ENCODE results near the gene IGHMBP2. TPM values are rescaled to one million over a fixed set of nuclear protein-coding genes. Genes with fewer than 3 reads are reported as not detected.

IGHMBP2 gene
- total and polyA plus RNA-seq, 5 donors from 2014 or later = 5.4 to 47.5 (median 7.3) TPM

DNA sequence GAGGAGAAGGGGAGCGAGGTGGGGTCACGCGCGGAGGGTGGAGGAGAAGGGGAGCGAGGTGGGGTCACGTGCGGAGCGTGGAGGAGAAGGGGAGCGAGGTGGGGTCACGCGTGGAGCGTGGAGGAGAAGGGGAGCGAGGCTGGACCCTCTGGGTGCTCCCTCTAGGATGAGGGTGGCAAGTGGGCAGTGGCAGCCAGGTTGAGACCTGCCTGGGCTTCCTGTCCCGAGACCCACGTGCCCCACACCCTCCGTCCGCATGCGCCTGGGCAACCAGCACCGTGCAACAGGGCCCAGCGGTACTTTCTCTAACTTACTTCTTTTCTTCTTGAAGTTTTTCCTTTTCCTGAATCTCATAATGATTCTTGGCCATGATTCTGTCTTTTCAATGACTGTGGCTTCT is 11.1 kb upstream of the IGHMBP2 start:
- H3K9me3 ChIP-seq (ENCODE audit: control insufficient read depth in 2 of 2, low read length in 2 of 2) = no peaks in the 10 kb centered on the region
- no peak overlapping the region for H3K4me3 ChIP-seq (ENCODE audit: low read depth, low read length)
- DNase-seq (no peak), ATAC-seq (ENCODE audit: low read depth in 2 of 2) (no peak)
- H3K36me3 ChIP-seq (ENCODE audit: control insufficient read depth, insufficient read depth, low read length) = peaks cover 65% of the 10 kb centered on the region
- Mint-ChIP-seq H3K27ac (no peak overlapping the region), H3K9me3 (no peaks in the 10 kb centered on the region), H3K27me3 (no peaks in the 10 kb centered on the region), H3K4me1 (no peaks in the 10 kb centered on the region), H3K36me3 (peaks cover 23% of the 10 kb centered on the region), H3K4me3 (no peak overlapping the region)
- no peaks in the 10 kb centered on the region for H3K27me3 ChIP-seq (ENCODE audit: control insufficient read depth, insufficient read depth, low read length)
- no peaks in the 10 kb centered on the region for H3K4me1 ChIP-seq (ENCODE audit: control insufficient read depth, insufficient read depth, low read length, poor library complexity, severe bottlenecking)
- no peak overlapping the region for H3K27ac ChIP-seq (ENCODE audit: insufficient read depth, low read length, poor library complexity, severe bottlenecking)

DNA sequence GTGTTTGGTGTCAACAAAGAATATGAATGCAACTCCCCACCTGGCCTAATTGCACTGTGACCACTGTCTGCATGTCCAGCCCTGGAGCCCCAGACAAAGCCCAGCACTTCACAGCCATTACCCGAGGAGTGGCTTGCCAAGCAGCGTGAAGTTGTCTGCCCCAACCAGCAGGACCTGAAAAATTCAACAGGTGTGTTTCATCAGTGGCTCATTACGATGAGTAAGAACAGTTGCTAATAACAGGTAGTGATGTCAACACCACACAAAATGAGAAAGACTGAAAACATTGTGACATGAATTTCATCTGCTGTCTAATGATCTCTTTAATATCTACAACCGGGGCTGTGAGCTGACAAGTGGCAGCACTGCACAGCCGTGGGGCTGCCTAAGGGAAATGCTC is 10.4 kb upstream of the IGHMBP2 start:
- H3K36me3 ChIP-seq (ENCODE audit: control insufficient read depth, insufficient read depth, low read length) = peaks cover 71% of the 10 kb centered on the region

GRCh38 chr11:68896171-68896959 is 7.3 kb upstream of the IGHMBP2 start:
- Histone ChIP-seq H3K9me3 (ENCODE audit: control insufficient read depth in 2 of 2, low read length in 2 of 2) (no peaks in the 10 kb centered on the region), H3K36me3 (ENCODE audit: control insufficient read depth, insufficient read depth, low read length) (peaks cover 77% of the 10 kb centered on the region), H3K4me3 (ENCODE audit: low read depth, low read length) (no peak overlapping the region), H3K27ac (ENCODE audit: insufficient read depth, low read length, poor library complexity, severe bottlenecking) (no peak overlapping the region), H3K4me1 (ENCODE audit: control insufficient read depth, insufficient read depth, low read length, poor library complexity, severe bottlenecking) (no peaks in the 10 kb centered on the region), H3K27me3 (ENCODE audit: control insufficient read depth, insufficient read depth, low read length) (no peaks in the 10 kb centered on the region)
- Mint-ChIP-seq H3K4me3 (no peak overlapping the region), H3K27me3 (no peaks in the 10 kb centered on the region), H3K4me1 (peaks cover 0 to 9% (median 4%) of the 10 kb centered on the region in 4 donors), H3K36me3 (peaks cover 38% of the 10 kb centered on the region), H3K9me3 (no peaks in the 10 kb centered on the region), H3K27ac (no peak overlapping the region)
- DNase-seq (no peak), ATAC-seq (ENCODE audit: low read depth in 2 of 2) (no peak)

More for the DNA sequence above, 10.4 kb upstream of the IGHMBP2 start:
- Mint-ChIP-seq H3K9me3 (no peaks in the 10 kb centered on the region), H3K27ac (no peak overlapping the region), H3K4me3 (no peak overlapping the region), H3K4me1 (no peaks in the 10 kb centered on the region), H3K36me3 (peaks cover 27% of the 10 kb centered on the region), H3K27me3 (no peaks in the 10 kb centered on the region)
- Histone ChIP-seq H3K27ac (ENCODE audit: insufficient read depth, low read length, poor library complexity, severe bottlenecking) (no peak overlapping the region), H3K27me3 (ENCODE audit: control insufficient read depth, insufficient read depth, low read length) (no peaks in the 10 kb centered on the region), H3K9me3 (ENCODE audit: control insufficient read depth in 2 of 2, low read length in 2 of 2) (no peaks in the 10 kb centered on the region), H3K4me3 (ENCODE audit: low read depth, low read length) (no peak overlapping the region), H3K4me1 (ENCODE audit: control insufficient read depth, insufficient read depth, low read length, poor library complexity, severe bottlenecking) (no peaks in the 10 kb centered on the region)
- DNase-seq (no peak), ATAC-seq (ENCODE audit: low read depth in 2 of 2) (no peak)

GRCh38 chr11:68897441-68897840 is 6.2 kb upstream of the IGHMBP2 start:
- Histone ChIP-seq H3K27me3 (ENCODE audit: control insufficient read depth, insufficient read depth, low read length) (no peaks in the 10 kb centered on the region), H3K4me3 (ENCODE audit: low read depth, low read length) (no peak overlapping the region), H3K36me3 (ENCODE audit: control insufficient read depth, insufficient read depth, low read length) (peaks cover 72% of the 10 kb centered on the region), H3K27ac (ENCODE audit: insufficient read depth, low read length, poor library complexity, severe bottlenecking) (no peak overlapping the region), H3K4me1 (ENCODE audit: control insufficient read depth, insufficient read depth, low read length, poor library complexity, severe bottlenecking) (peaks cover 4% of the 10 kb centered on the region), H3K9me3 (ENCODE audit: control insufficient read depth in 2 of 2, low read length in 2 of 2) (no peaks in the 10 kb centered on the region)
- Mint-ChIP-seq H3K27me3 (no peaks in the 10 kb centered on the region), H3K36me3 (peaks cover 43% of the 10 kb centered on the region), H3K4me1 (peaks cover 8 to 19% (median 12%) of the 10 kb centered on the region in 4 donors), H3K27ac (no peak overlapping the region), H3K4me3 (no peak overlapping the region), H3K9me3 (no peaks in the 10 kb centered on the region)
- DNase-seq = no peak
- ATAC-seq (ENCODE audit: low read depth in 2 of 2) = no peak

GRCh38 chr11:68900835-68901381 is 2.8 kb upstream of the IGHMBP2 start:
- no peak for DNase-seq
- Mint-ChIP-seq H3K27ac (no peak overlapping the region), H3K4me1 (peaks cover 19 to 43% (median 39%) of the 10 kb centered on the region in 4 donors), H3K36me3 (peaks cover 29% of the 10 kb centered on the region), H3K27me3 (no peaks in the 10 kb centered on the region), H3K4me3 (peak overlapping the region in 1 of 4 donors; percentile 56), H3K9me3 (no peaks in the 10 kb centered on the region)
- no peak overlapping the region for H3K4me3 ChIP-seq (ENCODE audit: low read depth, low read length)
- no peak overlapping the region for H3K27ac ChIP-seq (ENCODE audit: insufficient read depth, low read length, poor library complexity, severe bottlenecking)
- no peaks in the 10 kb centered on the region for H3K9me3 ChIP-seq (ENCODE audit: control insufficient read depth in 2 of 2, low read length in 2 of 2)
- no peaks in the 10 kb centered on the region for H3K27me3 ChIP-seq (ENCODE audit: control insufficient read depth, insufficient read depth, low read length)
- no peak for ATAC-seq (ENCODE audit: low read depth in 2 of 2)
- H3K36me3 ChIP-seq (ENCODE audit: control insufficient read depth, insufficient read depth, low read length) = peaks cover 46% of the 10 kb centered on the region
- peaks cover 27% of the 10 kb centered on the region for H3K4me1 ChIP-seq (ENCODE audit: control insufficient read depth, insufficient read depth, low read length, poor library complexity, severe bottlenecking)

- H3K9me3 ChIP-seq (ENCODE audit: control insufficient read depth in 2 of 2, low read length in 2 of 2) = no peaks in the 10 kb centered on the region
- no peaks in the 10 kb centered on the region for H3K27me3 ChIP-seq (ENCODE audit: control insufficient read depth, insufficient read depth, low read length)
- no peak for DNase-seq
- H3K36me3 Mint-ChIP-seq = peaks cover 30% of the 10 kb centered on the region
- no peaks in the 10 kb centered on the region for H3K27me3 Mint-ChIP-seq
- peaks cover 27% of the 10 kb centered on the region for H3K4me1 ChIP-seq (ENCODE audit: control insufficient read depth, insufficient read depth, low read length, poor library complexity, severe bottlenecking)
- ATAC-seq (ENCODE audit: low read depth in 2 of 2) = peak in 1 of 2 donors; percentile 8
- peak overlapping the region; percentile 80 for H3K4me3 ChIP-seq (ENCODE audit: low read depth, low read length)
- H3K27ac ChIP-seq (ENCODE audit: insufficient read depth, low read length, poor library complexity, severe bottlenecking) = peak overlapping the region; percentile 75
- H3K27ac Mint-ChIP-seq = peak overlapping the region; percentile 70 to 98 (median 96)
- peak overlapping the region; percentile 95 to 99 (median 96) for H3K4me3 Mint-ChIP-seq
- H3K36me3 ChIP-seq (ENCODE audit: control insufficient read depth, insufficient read depth, low read length) = peaks cover 31% of the 10 kb centered on the region
- H3K9me3 Mint-ChIP-seq = no peaks in the 10 kb centered on the region
- H3K4me1 Mint-ChIP-seq = peaks cover 19 to 46% (median 39%) of the 10 kb centered on the region in 4 donors
Measured at GRCh38 chr11:68904248-68904847, 657 bp downstream of the IGHMBP2 start.

DNA sequence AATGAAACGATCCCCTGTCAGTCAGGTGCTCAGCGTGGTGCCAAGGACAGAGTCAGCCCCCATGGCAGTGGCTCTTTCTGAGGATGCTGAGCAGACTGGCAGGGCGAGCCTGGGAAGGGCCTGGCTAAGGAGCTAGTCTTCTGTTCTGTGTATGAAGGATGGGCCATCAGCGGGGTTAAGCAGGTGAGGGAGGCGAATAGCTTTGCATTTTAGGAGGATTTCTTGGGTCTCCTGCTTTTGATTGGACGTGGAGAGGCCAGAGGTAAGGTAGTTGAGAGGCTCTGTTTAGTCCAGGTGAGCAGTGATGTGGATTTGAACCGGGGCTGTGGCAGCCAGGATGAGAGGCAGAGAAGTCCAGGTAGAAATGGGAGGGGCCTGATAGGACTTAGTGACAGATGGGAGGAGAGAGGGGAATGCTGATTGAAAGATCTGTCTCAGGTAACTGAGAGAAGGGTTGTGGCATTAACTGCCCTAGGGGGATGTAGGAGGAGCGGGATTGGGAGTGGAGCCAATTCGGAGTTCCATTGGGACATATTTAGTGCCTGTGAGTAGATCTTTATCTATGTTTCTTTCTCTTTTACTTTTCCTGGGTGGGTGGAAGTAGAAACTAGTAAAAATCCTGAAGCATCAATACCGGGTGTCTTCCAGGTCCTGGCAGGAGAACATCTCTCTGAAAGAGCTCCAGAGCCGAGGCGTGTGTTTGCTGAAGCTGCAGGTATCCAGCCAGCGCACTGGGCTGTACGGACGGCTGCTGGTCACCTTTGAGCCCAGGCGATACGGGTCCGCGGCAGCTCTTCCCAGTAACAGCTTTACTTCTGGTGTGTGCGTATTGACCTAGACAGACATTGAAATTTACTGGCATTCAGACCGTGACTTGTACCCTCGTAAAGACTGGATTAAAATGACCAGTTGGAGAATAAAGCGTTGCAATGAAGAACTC is 2.0 kb downstream of the IGHMBP2 start:
- Histone ChIP-seq H3K9me3 (ENCODE audit: control insufficient read depth in 2 of 2, low read length in 2 of 2) (no peaks in the 10 kb centered on the region), H3K4me1 (ENCODE audit: control insufficient read depth, insufficient read depth, low read length, poor library complexity, severe bottlenecking) (peaks cover 27% of the 10 kb centered on the region), H3K4me3 (ENCODE audit: low read depth, low read length) (peak overlapping the region; percentile 29), H3K27ac (ENCODE audit: insufficient read depth, low read length, poor library complexity, severe bottlenecking) (no peak overlapping the region), H3K36me3 (ENCODE audit: control insufficient read depth, insufficient read depth, low read length) (peaks cover 30% of the 10 kb centered on the region), H3K27me3 (ENCODE audit: control insufficient read depth, insufficient read depth, low read length) (no peaks in the 10 kb centered on the region)
- Mint-ChIP-seq H3K27me3 (no peaks in the 10 kb centered on the region), H3K4me1 (peaks cover 19 to 43% (median 35%) of the 10 kb centered on the region in 4 donors), H3K36me3 (peaks cover 24% of the 10 kb centered on the region), H3K27ac (peak overlapping the region; percentile 49 to 77 (median 60)), H3K9me3 (no peaks in the 10 kb centered on the region), H3K4me3 (peak overlapping the region; percentile 95 to 99 (median 96))
- ATAC-seq (ENCODE audit: low read depth in 2 of 2) (no peak), DNase-seq (no peak)

All from CD4-positive, CD25-positive, alpha-beta regulatory T cell (primary cell).